Thyroid gland (tissue), 4 donors: Measurements from ENCODE around the gene RNF183. TPM values are rescaled to one million over a fixed set of nuclear protein-coding genes. Genes with fewer than 3 reads are reported as not detected.

Source experiments
- DNase-seq, 2 donors: peaks; one replicate each; pipeline ENCODE4 v3.0.0-alpha.2; 2019
- H3K27ac ChIP-seq, 3 donors: fragments of 200-600 bp; sonication (generic); 1 replicate in 2 of 3; 2 replicates in 1 of 3; pipeline ENCODE4 v1.5.1; 2016 to 2019; ENCODE audit warnings: mild to moderate bottlenecking in 1 of 3, moderate library complexity in 1 of 3
- H3K27me3 ChIP-seq: fragments of 200-600 bp; sonication (generic); one replicate; pipeline ENCODE4 v1.5.1; 2019
- H3K36me3 ChIP-seq, 2 donors: fragments of 200-600 bp; sonication (generic); one replicate each; pipeline ENCODE4 v1.5.1; 2016 to 2019
- H3K4me1 ChIP-seq, 2 donors: fragments of 200-600 bp; sonication (generic); one replicate each; pipeline ENCODE4 v1.5.1; 2017 to 2019
- H3K4me3 ChIP-seq, 3 donors: fragments of 200-600 bp; sonication (generic); replicated peaks in 1 of 3; 1 replicate in 2 of 3; 2 replicates in 1 of 3; pipeline ENCODE4 v1.5.1; 2016; ENCODE audit warnings: mild to moderate bottlenecking in 1 of 3
- H3K9me3 ChIP-seq: fragments of 200-600 bp; sonication (generic); one replicate; pipeline ENCODE4 v1.5.1; 2017
- CTCF ChIP-seq, 6 experiments: fragments of 200-600 bp in 3 of 6; fragments of 450-650 bp in 3 of 6; sonication (generic) in 3 of 6; IDR thresholded peaks; one replicate each; pipeline ENCODE4 v1.5.1; 2016 to 2019; ENCODE audit warnings: antibody characterized with exemption in 6 of 6, mild to moderate bottlenecking in 2 of 6, inconsistent platforms in 1 of 6, moderate library complexity in 1 of 6
- POLR2A ChIP-seq, 2 donors: fragments of 450-650 bp; IDR thresholded peaks; one replicate each; pipeline ENCODE4 v1.6.1; 2017; ENCODE audit warnings: antibody characterized with exemption in 2 of 2, mild to moderate bottlenecking in 2 of 2, moderate library complexity in 1 of 2
- WGBS, 2 donors: methylation state at CpG; one replicate each; pipeline ENCODE4 v1.1.5; 2017; 5-methylcytosine and 5-hydroxymethylcytosine counted together
- intact Hi-C: fragments of 100-400 bp; cut with DNase I; formaldehyde crosslinking; loops from one replicate; pipeline ENCODE4 v1.15.1; 2023
- total RNA-seq, 4 donors: library from RNA; depleted of rRNA; stranded (reverse); fragments of >200 nt; gene quantifications; one replicate each; pipeline ENCODE4 v1.2.3, GENCODE V29; 2016

RNF183 gene
- total RNA-seq, 4 donors from 2014 or later: not detected

GRCh38 chr9:113331780-113332179 lies 28.6 kb upstream of the RNF183 start:
- Histone ChIP-seq H3K36me3 (peaks cover 0 to 7% of the 10 kb centered on the region in 2 donors), H3K27me3 (no peaks in the 10 kb centered on the region), H3K4me1 (no peaks in the 10 kb centered on the region), H3K4me3 (no peak overlapping the region), H3K27ac (no peak overlapping the region), H3K9me3 (no peaks in the 10 kb centered on the region)
- intact Hi-C loops: no loop called here
- TF ChIP-seq POLR2A (IDR thresholded peaks at IDR 0.05) (no peak), CTCF (IDR thresholded peaks at IDR 0.05) (no peak)
- DNase-seq: no peak
- 68 to 69% methylated on average over 4 of the region's 4 CpGs for WGBS, 2 donors

DNA sequence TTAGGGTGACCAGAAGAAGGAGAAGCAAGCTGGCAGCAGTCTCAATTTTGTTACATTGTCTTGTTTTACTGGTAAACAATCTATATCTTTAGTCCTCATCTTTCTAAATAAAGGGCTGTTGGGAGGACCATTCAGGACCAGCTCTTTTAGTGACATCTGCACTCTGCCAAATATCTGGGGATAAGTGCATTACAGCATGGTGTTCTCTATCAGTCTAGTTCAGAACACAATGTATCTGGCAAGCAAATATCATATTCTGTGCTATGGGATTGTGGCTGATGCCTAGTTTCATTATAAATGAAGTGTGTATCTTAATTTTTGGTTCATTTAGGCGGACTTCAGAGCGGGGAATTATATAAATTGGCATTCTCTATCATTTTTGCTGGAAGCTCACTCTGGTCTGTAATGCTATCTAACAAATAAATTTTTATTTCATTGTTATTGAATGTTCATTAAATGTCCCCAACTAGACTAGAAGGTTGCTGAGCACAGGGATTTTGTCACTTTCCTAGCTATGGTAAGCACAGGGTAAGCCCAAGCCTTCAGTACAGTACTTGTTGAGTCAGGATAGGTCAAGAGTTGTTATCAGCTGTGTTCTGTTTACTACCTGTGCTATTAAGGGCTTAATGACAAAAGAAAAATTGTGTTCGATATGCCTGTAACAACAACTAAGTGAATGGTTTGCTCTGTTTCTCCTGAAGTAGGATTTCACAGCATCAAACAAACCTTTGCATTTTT lies 25.0 kb upstream of the RNF183 start:
- 94 to 97% methylated on average over 3 of the region's 3 CpGs for WGBS, 2 donors
- Histone ChIP-seq H3K36me3 (peaks cover 0 to 7% of the 10 kb centered on the region in 2 donors), H3K4me1 (no peaks in the 10 kb centered on the region), H3K9me3 (no peaks in the 10 kb centered on the region), H3K27ac (no peak overlapping the region), H3K27me3 (no peaks in the 10 kb centered on the region), H3K4me3 (no peak overlapping the region)
- intact Hi-C loops: no loop called here
- no peak for DNase-seq
- no peak for TF ChIP-seq CTCF (IDR thresholded peaks at IDR 0.05)
- no peak for TF ChIP-seq POLR2A (IDR thresholded peaks at IDR 0.05)

- no peak overlapping the region for H3K27ac ChIP-seq
- intact Hi-C loops: no loop called here
- peaks cover 0 to 5% of the 10 kb centered on the region in 2 donors for H3K36me3 ChIP-seq
- WGBS, 2 donors: 95 to 97% methylated on average over 4 of the region's 4 CpGs
- no peaks in the 10 kb centered on the region for H3K9me3 ChIP-seq
- H3K4me3 ChIP-seq: no peak overlapping the region
- no peaks in the 10 kb centered on the region for H3K27me3 ChIP-seq
- DNase-seq: no peak
- no peak for TF ChIP-seq POLR2A (IDR thresholded peaks at IDR 0.05)
- no peak for TF ChIP-seq CTCF (IDR thresholded peaks at IDR 0.05)
- no peaks in the 10 kb centered on the region for H3K4me1 ChIP-seq
Measured at GRCh38 chr9:113326230-113326629, 23.1 kb upstream of the RNF183 start.

DNA sequence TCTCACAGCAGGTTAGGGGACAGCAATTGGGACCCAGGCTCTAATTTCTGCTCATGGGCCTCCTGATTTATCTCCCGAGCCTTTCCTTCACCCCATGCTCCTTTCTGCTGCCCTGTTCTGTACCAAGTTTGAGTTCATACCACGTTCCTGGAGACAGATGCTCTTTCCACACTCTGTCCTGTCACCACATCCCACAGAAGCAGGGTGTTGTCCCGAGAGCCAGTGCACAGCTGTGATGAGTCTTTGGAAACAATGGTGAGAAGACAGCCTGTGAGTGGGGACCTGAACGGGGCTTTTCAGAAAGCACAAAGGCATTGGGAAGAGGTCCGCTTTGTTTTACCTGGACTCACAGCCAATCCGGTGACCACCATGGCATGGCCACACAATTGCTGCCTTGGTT lies 19.5 kb upstream of the RNF183 start:
- intact Hi-C loops: no loop called here
- H3K36me3 ChIP-seq: peaks cover 0 to 16% of the 10 kb centered on the region in 2 donors
- 80 to 94% methylated on average over 6 of the region's 6 CpGs for WGBS, 2 donors
- DNase-seq: no peak
- no peaks in the 10 kb centered on the region for H3K27me3 ChIP-seq
- H3K9me3 ChIP-seq: no peaks in the 10 kb centered on the region
- TF ChIP-seq CTCF (IDR thresholded peaks at IDR 0.05): no peak
- TF ChIP-seq POLR2A (IDR thresholded peaks at IDR 0.05): no peak
- H3K4me1 ChIP-seq: no peaks in the 10 kb centered on the region
- no peak overlapping the region for H3K4me3 ChIP-seq
- H3K27ac ChIP-seq: no peak overlapping the region

DNA sequence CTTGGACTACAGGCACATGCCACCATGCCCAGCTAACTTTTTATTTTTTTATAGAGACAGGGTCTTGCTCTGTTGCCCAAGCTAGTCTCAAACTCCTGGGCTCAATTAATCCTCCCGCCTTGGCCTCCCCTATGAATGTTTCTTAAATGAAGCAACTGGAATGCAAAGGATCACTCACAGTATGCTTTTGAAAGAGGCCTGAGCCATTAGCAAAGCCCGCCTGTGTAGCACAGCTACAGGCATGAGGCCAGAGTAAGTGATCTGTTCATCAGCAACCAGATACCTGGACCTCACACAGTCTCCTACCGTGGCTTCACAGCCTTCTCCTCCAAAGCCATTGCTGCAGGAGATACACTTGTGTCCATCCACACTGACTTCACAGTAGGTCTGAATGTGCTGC lies 16.9 kb upstream of the RNF183 start:
- Histone ChIP-seq H3K9me3 (no peaks in the 10 kb centered on the region), H3K4me3 (no peak overlapping the region), H3K27ac (no peak overlapping the region), H3K36me3 (peaks cover 0 to 20% of the 10 kb centered on the region in 2 donors), H3K4me1 (no peaks in the 10 kb centered on the region), H3K27me3 (no peaks in the 10 kb centered on the region)
- no peak for TF ChIP-seq CTCF (IDR thresholded peaks at IDR 0.05)
- TF ChIP-seq POLR2A (IDR thresholded peaks at IDR 0.05): no peak
- WGBS, 2 donors: 95 to 99% methylated on average over 3 of the region's 3 CpGs
- intact Hi-C loops: no loop called here
- DNase-seq: no peak
